ENCODE data around the gene EVI2B.

DNA sequence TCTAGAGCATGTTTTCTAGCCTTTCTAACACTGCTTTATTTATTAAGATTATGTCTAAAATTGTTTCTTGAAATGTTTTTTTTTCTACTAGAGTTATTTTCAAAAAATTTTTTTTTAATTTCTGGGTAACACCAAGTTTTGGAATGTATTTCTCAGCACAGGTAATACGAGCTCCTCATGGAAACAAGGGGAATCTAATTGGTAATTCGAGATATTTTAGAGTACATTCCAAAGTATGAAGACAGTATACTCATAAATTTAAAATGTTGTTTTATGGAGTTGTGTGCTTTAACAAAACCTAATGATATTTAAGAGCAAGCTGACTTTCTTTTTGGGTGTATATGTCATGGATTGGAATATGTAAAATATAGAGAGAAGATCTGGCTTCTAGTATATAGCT is 59.2 kb downstream of the EVI2B start:
- TF ChIP-seq, protein P1, sequence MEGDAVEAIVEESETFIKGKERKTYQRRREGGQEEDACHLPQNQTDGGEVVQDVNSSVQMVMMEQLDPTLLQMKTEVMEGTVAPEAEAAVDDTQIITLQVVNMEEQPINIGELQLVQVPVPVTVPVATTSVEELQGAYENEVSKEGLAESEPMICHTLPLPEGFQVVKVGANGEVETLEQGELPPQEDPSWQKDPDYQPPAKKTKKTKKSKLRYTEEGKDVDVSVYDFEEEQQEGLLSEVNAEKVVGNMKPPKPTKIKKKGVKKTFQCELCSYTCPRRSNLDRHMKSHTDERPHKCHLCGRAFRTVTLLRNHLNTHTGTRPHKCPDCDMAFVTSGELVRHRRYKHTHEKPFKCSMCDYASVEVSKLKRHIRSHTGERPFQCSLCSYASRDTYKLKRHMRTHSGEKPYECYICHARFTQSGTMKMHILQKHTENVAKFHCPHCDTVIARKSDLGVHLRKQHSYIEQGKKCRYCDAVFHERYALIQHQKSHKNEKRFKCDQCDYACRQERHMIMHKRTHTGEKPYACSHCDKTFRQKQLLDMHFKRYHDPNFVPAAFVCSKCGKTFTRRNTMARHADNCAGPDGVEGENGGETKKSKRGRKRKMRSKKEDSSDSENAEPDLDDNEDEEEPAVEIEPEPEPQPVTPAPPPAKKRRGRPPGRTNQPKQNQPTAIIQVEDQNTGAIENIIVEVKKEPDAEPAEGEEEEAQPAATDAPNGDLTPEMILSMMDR (IDR thresholded peaks at IDR 0.05), result no peak
- TF ChIP-seq ZFX (IDR thresholded peaks at IDR 0.05; ENCODE audit: borderline replicate concordance), result no peak

Data from 22Rv1 (cell line).